B cell (primary cell): Measurements from ENCODE around the gene KIF26B. TPM values are rescaled to one million over a fixed set of nuclear protein-coding genes. Genes with fewer than 3 reads are reported as not detected.

Experiments used
- ATAC-seq: fragments of 200-7000 bp; cut with Tn5 transposase; one replicate; pipeline ENCODE4 v1.10.0; 2021; ENCODE audit warnings: low read depth, mild to moderate bottlenecking, moderate number of reproducible peaks, moderate library complexity
- CTCF ChIA-PET: fragments of 350-600 bp; sonication (Branson Sonifier 250); formaldehyde crosslinking; loops from one replicate; lab custom pipeline; 2021; ENCODE audit warnings: antibody characterized with exemption, inconsistent platforms; lab: Charles Lee
- POLR2A ChIA-PET: fragments of 350-600 bp; sonication (Branson Sonifier 250); formaldehyde crosslinking; loops from one replicate; lab custom pipeline; 2021; ENCODE audit warnings: antibody characterized with exemption; lab: Charles Lee
- DNase-seq: peaks from one replicate; pipeline ENCODE4 v3.0.0; 2013
- H2AFZ ChIP-seq: 2 replicates; pipeline ENCODE4 v1.6.1; 2012; ENCODE audit warnings: mild to moderate bottlenecking, low read depth, low read length; ENCODE audit not compliant: insufficient read depth, poor library complexity, severe bottlenecking
- H3K27ac ChIP-seq, 2 donors: 1 replicate in 1 of 2; 2 replicates in 1 of 2; pipeline ENCODE4 v1.5.1; 2012 to 2013; ENCODE audit warnings: low read length in 2 of 2, mild to moderate bottlenecking in 2 of 2, moderate library complexity in 1 of 2
- H3K27me3 ChIP-seq, 4 experiments: fragments of 200-600 bp in 1 of 4; sonication (generic) in 1 of 4; replicated peaks in 1 of 4; 1 replicate in 2 of 4; 2 replicates in 2 of 4; pipeline versions ENCODE4 v1.6.1 to v1.7.0; 2013 to 2016; ENCODE audit warnings: low read length in 3 of 4, mild to moderate bottlenecking in 2 of 4, mixed read lengths in 1 of 4, moderate library complexity in 1 of 4; ENCODE audit not compliant: insufficient read depth in 4 of 4, control insufficient read depth in 3 of 4; ENCODE audit errors: control extremely low read depth in 1 of 4
- H3K36me3 ChIP-seq, 2 experiments: replicated peaks in 1 of 2; 1 replicate in 1 of 2; 2 replicates in 1 of 2; pipeline versions ENCODE4 v1.6.1 to v1.7.1; 2013; ENCODE audit warnings: low read length in 1 of 2; ENCODE audit not compliant: insufficient read depth in 2 of 2, control insufficient read depth in 1 of 2; ENCODE audit errors: control extremely low read depth in 1 of 2, extremely low read depth in 1 of 2
- H3K4me1 ChIP-seq, 2 donors: fragments of 200-600 bp in 1 of 2; sonication (generic) in 1 of 2; 1 replicate in 1 of 2; 2 replicates in 1 of 2; pipeline versions ENCODE4 v1.5.1 to v1.6.1; 2013 to 2017; ENCODE audit warnings: low read length in 2 of 2; ENCODE audit not compliant: control insufficient read depth in 2 of 2, insufficient read depth in 2 of 2
- H3K4me2 ChIP-seq: replicated peaks from 2 replicates; pipeline ENCODE3; 2012; ENCODE audit warnings: mild to moderate bottlenecking, low read depth, low read length; ENCODE audit not compliant: poor library complexity, severe bottlenecking
- H3K4me3 ChIP-seq, 5 experiments: fragments of 200-600 bp in 1 of 5; sonication (generic) in 1 of 5; 1 replicate in 3 of 5; 2 replicates in 2 of 5; pipeline versions ENCODE4 v1.5.1 to v1.7.0; 2011 to 2016; ENCODE audit warnings: low read length in 4 of 5, mild to moderate bottlenecking in 4 of 5, low read depth in 2 of 5, control low read depth in 1 of 5, moderate library complexity in 1 of 5; ENCODE audit not compliant: insufficient read depth in 1 of 5; ENCODE audit errors: control extremely low read depth in 1 of 5, extremely low read depth in 1 of 5
- H3K79me2 ChIP-seq: fragments of 200-600 bp; sonication (generic); one replicate; pipeline ENCODE4 v1.6.0; 2016; ENCODE audit warnings: low read length; ENCODE audit not compliant: control insufficient read depth, insufficient read depth
- H3K9ac ChIP-seq: fragments of 200-600 bp; sonication (generic); 2 replicates; pipeline ENCODE4 v1.6.1; 2017; ENCODE audit warnings: mild to moderate bottlenecking, low read length, moderate library complexity
- H3K9me3 ChIP-seq, 3 donors: one replicate each; pipeline versions ENCODE4 v1.6.1 to v1.7.1; 2013; ENCODE audit warnings: low read length in 2 of 3; ENCODE audit not compliant: control insufficient read depth in 2 of 3, insufficient read depth in 1 of 3; ENCODE audit errors: control extremely low read depth in 1 of 3
- H4K20me1 ChIP-seq: 2 replicates; pipeline ENCODE4 v1.6.0; 2012; ENCODE audit warnings: mild to moderate bottlenecking, low read length; ENCODE audit not compliant: insufficient read depth, control insufficient read depth, poor library complexity, severe bottlenecking
- H3K27ac Mint-ChIP-seq: one replicate; pipeline ENCODE4 v1.8.0; 2021; ENCODE audit warnings: mixed read lengths
- H3K27me3 Mint-ChIP-seq: one replicate; pipeline ENCODE4 v1.8.0; 2021; ENCODE audit warnings: mixed read lengths
- H3K4me1 Mint-ChIP-seq: one replicate; pipeline ENCODE4 v1.8.0; 2021; ENCODE audit warnings: mixed read lengths
- H3K4me3 Mint-ChIP-seq: one replicate; pipeline ENCODE4 v1.8.0; 2021; ENCODE audit warnings: mixed read lengths
- H3K9me3 Mint-ChIP-seq: one replicate; pipeline ENCODE4 v1.8.0; 2022; ENCODE audit warnings: mixed read lengths; ENCODE audit not compliant: insufficient read depth
- EZH2 ChIP-seq: IDR thresholded peaks from 2 replicates; pipeline ENCODE4 v1.6.1; 2012; ENCODE audit warnings: borderline replicate concordance, low read depth, mild to moderate bottlenecking, moderate library complexity, low read length; ENCODE audit not compliant: insufficient read depth, poor library complexity, severe bottlenecking
- WGBS: methylation state at CpG from one replicate; pipeline ENCODE4 v1.1.5; 2013; ENCODE audit warnings: missing lambda C conversion rate; ENCODE audit not compliant: insufficient coverage; 5-methylcytosine and 5-hydroxymethylcytosine counted together
- intact Hi-C: fragments of 100-400 bp; cut with micrococcal nuclease; formaldehyde crosslinking; loops from one replicate; pipeline ENCODE4 v1.10.0; 2022
- polyA plus RNA-seq: library from polyadenylated mRNA; depleted of rRNA; stranded (reverse); fragments of >200 nt; gene quantifications from 2 replicates; pipeline ENCODE4 v1.2.3, GENCODE V29; 2012
- total RNA-seq, 2 donors: library from RNA; stranded (reverse); fragments of 120-200 nt in 1 of 2; gene quantifications; 1 replicate in 1 of 2; 2 replicates in 1 of 2; pipeline versions ENCODE4 v1.2.3 to v1.2.4, GENCODE V29; 2013 to 2022
- TF ChIP-seq, protein P1 (sequence below): fragments of 200-600 bp; IDR thresholded peaks from one replicate; pipeline ENCODE4 v1.8.0; 2022; ENCODE audit warnings: antibody characterized with exemption, mild to moderate bottlenecking

The KIF26B gene
- total and polyA plus RNA-seq, 2 donors (not counting 1 experiment from before 2014, with no cell fraction given) = 0.62 TPM; not detected in 1

DNA sequence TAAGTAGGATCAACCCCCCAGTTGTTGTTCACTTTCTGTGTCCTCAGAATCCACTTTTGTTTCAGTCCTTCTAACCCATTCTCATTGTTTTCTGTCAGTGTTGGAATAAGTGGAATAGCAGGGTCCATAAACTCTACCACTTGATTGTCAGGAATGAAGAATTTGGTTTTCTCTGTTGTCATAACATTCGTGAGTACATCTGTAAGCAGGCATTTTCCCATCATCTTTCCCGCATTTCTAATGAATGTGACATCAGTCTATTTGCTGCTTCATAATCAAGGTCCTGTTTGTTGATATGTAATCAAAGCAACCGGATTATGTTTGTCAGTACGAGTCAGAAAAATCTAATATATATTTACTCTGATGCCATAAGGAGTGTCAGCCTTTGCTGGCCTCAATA is 147.1 kb downstream of the KIF26B start:
- Histone ChIP-seq H3K9ac (no peak overlapping the region), H3K36me3 (no peaks in the 10 kb centered on the region), H4K20me1 (no peaks in the 10 kb centered on the region), H3K27me3 (no peaks in the 10 kb centered on the region), H3K79me2 (no peaks in the 10 kb centered on the region), H3K4me1 (no peaks in the 10 kb centered on the region), H2AFZ (no peak overlapping the region), H3K4me3 (no peak overlapping the region), H3K27ac (no peak overlapping the region), H3K4me2 (no peak overlapping the region), H3K9me3 (no peaks in the 10 kb centered on the region)
- TF ChIP-seq EZH2 = no peak
- TF ChIP-seq, protein P1, sequence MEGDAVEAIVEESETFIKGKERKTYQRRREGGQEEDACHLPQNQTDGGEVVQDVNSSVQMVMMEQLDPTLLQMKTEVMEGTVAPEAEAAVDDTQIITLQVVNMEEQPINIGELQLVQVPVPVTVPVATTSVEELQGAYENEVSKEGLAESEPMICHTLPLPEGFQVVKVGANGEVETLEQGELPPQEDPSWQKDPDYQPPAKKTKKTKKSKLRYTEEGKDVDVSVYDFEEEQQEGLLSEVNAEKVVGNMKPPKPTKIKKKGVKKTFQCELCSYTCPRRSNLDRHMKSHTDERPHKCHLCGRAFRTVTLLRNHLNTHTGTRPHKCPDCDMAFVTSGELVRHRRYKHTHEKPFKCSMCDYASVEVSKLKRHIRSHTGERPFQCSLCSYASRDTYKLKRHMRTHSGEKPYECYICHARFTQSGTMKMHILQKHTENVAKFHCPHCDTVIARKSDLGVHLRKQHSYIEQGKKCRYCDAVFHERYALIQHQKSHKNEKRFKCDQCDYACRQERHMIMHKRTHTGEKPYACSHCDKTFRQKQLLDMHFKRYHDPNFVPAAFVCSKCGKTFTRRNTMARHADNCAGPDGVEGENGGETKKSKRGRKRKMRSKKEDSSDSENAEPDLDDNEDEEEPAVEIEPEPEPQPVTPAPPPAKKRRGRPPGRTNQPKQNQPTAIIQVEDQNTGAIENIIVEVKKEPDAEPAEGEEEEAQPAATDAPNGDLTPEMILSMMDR = no peak
- peaks cover 3% of the 10 kb centered on the region for H3K9me3 Mint-ChIP-seq
- no peak overlapping the region for H3K4me3 Mint-ChIP-seq
- no peaks in the 10 kb centered on the region for H3K4me1 Mint-ChIP-seq
- intact Hi-C loops = no loop called here
- POLR2A ChIA-PET = no interaction called here
- WGBS = no CpG with 5 or more reads among the region's 4 CpGs
- ATAC-seq (no peak), DNase-seq (no peak)
- CTCF ChIA-PET = no interaction called here
- peaks cover 6% of the 10 kb centered on the region for H3K27me3 Mint-ChIP-seq
- H3K27ac Mint-ChIP-seq = no peak overlapping the region

DNA sequence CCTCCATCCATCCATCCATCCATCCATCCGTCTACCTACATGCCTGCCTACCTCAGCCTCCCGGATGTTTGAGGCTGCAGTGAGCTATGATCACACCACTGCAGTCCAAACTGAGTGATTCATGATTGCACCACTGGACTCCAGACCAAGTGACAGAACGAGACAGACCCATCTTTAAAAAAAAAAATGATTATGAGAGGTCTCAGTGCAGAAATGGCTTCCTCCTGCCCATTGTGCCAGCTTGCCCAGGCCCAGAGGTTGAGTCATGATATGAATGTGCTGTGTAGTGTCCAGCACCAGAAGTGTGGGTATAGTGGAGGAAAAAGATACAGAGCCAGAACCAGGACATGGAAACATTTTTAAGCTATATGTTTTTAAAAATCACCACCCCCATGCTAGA is 149.9 kb downstream of the KIF26B start:
- ATAC-seq = no peak
- H3K9me3 Mint-ChIP-seq = peaks cover 3% of the 10 kb centered on the region
- H3K27ac ChIP-seq = no peak overlapping the region
- 100% methylated on average over 2 of the region's 3 CpGs for WGBS
- intact Hi-C loops = no loop called here
- DNase-seq = no peak
- no peak for TF ChIP-seq EZH2
- TF ChIP-seq, protein P1 = no peak
- H3K27me3 ChIP-seq = no peaks in the 10 kb centered on the region
- peaks cover 6% of the 10 kb centered on the region for H3K27me3 Mint-ChIP-seq
- no peaks in the 10 kb centered on the region for H4K20me1 ChIP-seq
- H3K4me2 ChIP-seq = no peak overlapping the region
- no peak overlapping the region for H3K4me3 ChIP-seq
- no peaks in the 10 kb centered on the region for H3K79me2 ChIP-seq
- no peak overlapping the region for H3K9ac ChIP-seq
- H3K4me1 Mint-ChIP-seq = no peaks in the 10 kb centered on the region
- H3K36me3 ChIP-seq = no peaks in the 10 kb centered on the region
- H3K4me3 Mint-ChIP-seq = no peak overlapping the region
- CTCF ChIA-PET = no interaction called here
- POLR2A ChIA-PET = no interaction called here
- H3K27ac Mint-ChIP-seq = no peak overlapping the region
- no peaks in the 10 kb centered on the region for H3K4me1 ChIP-seq
- H3K9me3 ChIP-seq = no peaks in the 10 kb centered on the region
- H2AFZ ChIP-seq = no peak overlapping the region
